ENCODE measurements around the gene RHEBL1. TPM values are rescaled to one million over a fixed set of nuclear protein-coding genes. Genes with fewer than 3 reads are reported as not detected.

The RHEBL1 gene
- total and polyA plus RNA-seq, 3 experiments from 2014 or later, result 8.0 to 10.2 (median 10.1) TPM

DNA sequence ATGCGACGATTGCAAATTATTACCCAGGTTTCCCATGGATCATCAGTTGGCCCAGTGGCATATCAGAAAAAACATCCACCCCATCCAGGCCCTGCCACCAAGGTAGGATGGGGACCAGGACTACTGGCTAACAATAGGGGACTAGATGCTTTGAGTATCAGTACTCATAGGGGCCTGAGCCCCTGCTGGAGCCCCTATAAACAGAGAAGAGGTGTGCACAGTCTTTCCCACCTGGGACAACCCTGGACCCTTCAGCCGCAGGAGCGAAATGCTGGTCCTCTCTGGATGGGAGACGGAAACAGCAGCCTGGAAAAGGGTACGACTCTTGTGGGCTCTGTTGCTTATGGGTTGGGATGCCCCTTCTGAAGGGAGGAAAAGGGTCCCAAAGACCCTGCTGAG is 19.2 kb upstream of the RHEBL1 start:
- Mint-ChIP-seq H3K4me1 (peaks cover 35 to 57% (median 54%) of the 10 kb centered on the region in 3 donors), H3K27ac (no peak overlapping the region), H3K4me3 (peak overlapping the region in 1 of 7 donors; percentile 39), H3K27me3 (peaks cover 49 to 53% of the 10 kb centered on the region in 2 donors), H3K36me3 (no peaks in the 10 kb centered on the region), H3K9me3 (no peaks in the 10 kb centered on the region)
- Histone ChIP-seq H3K27me3 (ENCODE audit: insufficient read depth, low read length, poor library complexity, severe bottlenecking) (peaks cover 51% of the 10 kb centered on the region), H3K4me1 (ENCODE audit: insufficient read depth, low read length) (peaks cover 51% of the 10 kb centered on the region), H3K27ac (ENCODE audit: low read depth, low read length) (no peak overlapping the region), H3K4me3 (ENCODE audit: low read length) (no peak overlapping the region), H3K9me3 (ENCODE audit: low read length) (no peaks in the 10 kb centered on the region), H3K36me3 (ENCODE audit: insufficient read depth, low read length) (no peaks in the 10 kb centered on the region)
- DNase-seq, result no peak
- CTCF ChIA-PET, result interaction anchor here (0.8 to 7.7 kb wide), 37 partner anchors 8 to 274 kb away, joined by 3 to 111 read pairs (median 7); partner anchors contain the start of genes DDN, KMT2D, LMBR1L and PRKAG1
- POLR2A ChIA-PET, result interaction anchor here (0.6 to 2.2 kb wide), 5 partner anchors 19 to 99 kb away, joined by 3 to 18 read pairs (median 4); partner anchors contain the start of genes RHEBL1 and TUBA1B

- ChIA-PET CTCF (interaction anchor here (0.7 to 7.7 kb wide), 41 partner anchors 8 to 274 kb away, joined by 3 to 111 read pairs (median 5); partner anchors contain the start of genes DDN, KMT2D, LMBR1L and PRKAG1), POLR2A (interaction anchor here (0.5 to 2.2 kb wide), 8 partner anchors 14 to 147 kb away, joined by 3 to 18 read pairs (median 5); partner anchors contain the start of genes RHEBL1 and TUBA1B)
- Histone ChIP-seq H3K36me3 (ENCODE audit: insufficient read depth, low read length) (no peaks in the 10 kb centered on the region), H3K4me3 (ENCODE audit: low read length) (no peak overlapping the region), H3K27me3 (ENCODE audit: insufficient read depth, low read length, poor library complexity, severe bottlenecking) (peaks cover 45% of the 10 kb centered on the region), H3K27ac (ENCODE audit: low read depth, low read length) (no peak overlapping the region), H3K9me3 (ENCODE audit: low read length) (no peaks in the 10 kb centered on the region), H3K4me1 (ENCODE audit: insufficient read depth, low read length) (peaks cover 46% of the 10 kb centered on the region)
- H3K27me3 Mint-ChIP-seq, result peaks cover 43 to 47% of the 10 kb centered on the region in 2 donors
- H3K36me3 Mint-ChIP-seq, result no peaks in the 10 kb centered on the region
- H3K27ac Mint-ChIP-seq, result peak overlapping the region in 2 of 8 donors; percentile 19 to 43
- DNase-seq, result peak; percentile 55 to 79 (median 66)
- H3K4me3 Mint-ChIP-seq, result peak overlapping the region in 5 of 7 donors; percentile 31 to 47 (median 44)
- no peaks in the 10 kb centered on the region for H3K9me3 Mint-ChIP-seq
- peaks cover 29 to 51% (median 49%) of the 10 kb centered on the region in 3 donors for H3K4me1 Mint-ChIP-seq
These were observed 18.6 kb upstream of the RHEBL1 start for GRCh38 chr12:49088150-49088931.

DNA sequence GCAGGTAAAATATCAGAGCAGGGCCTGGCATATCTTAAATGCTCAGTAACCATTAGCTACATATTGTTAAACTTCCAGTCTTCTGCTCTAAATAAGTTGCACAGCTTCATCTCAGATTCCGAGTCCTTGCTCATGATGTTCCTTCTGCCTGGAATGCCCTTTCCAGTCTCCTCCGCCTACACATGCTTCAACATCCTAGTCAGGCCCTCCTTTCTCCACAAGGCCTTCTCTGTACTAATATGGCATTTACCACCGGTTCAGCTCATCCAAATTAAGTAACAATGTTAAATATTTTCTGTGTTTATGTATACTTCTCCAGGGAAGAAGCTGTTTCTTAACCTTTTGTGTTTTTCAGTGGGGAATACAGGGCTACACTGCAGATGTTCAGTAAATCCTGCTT is 16.3 kb upstream of the RHEBL1 start:
- Mint-ChIP-seq H3K27me3 (peaks cover 30 to 33% of the 10 kb centered on the region in 2 donors), H3K9me3 (no peaks in the 10 kb centered on the region), H3K4me3 (no peak overlapping the region), H3K27ac (no peak overlapping the region), H3K36me3 (no peaks in the 10 kb centered on the region), H3K4me1 (peaks cover 20 to 35% (median 33%) of the 10 kb centered on the region in 3 donors)
- Histone ChIP-seq H3K27me3 (ENCODE audit: insufficient read depth, low read length, poor library complexity, severe bottlenecking) (peaks cover 25% of the 10 kb centered on the region), H3K27ac (ENCODE audit: low read depth, low read length) (no peak overlapping the region), H3K4me1 (ENCODE audit: insufficient read depth, low read length) (peaks cover 35% of the 10 kb centered on the region), H3K4me3 (ENCODE audit: low read length) (no peak overlapping the region), H3K9me3 (ENCODE audit: low read length) (no peaks in the 10 kb centered on the region), H3K36me3 (ENCODE audit: insufficient read depth, low read length) (no peaks in the 10 kb centered on the region)
- ChIA-PET POLR2A (interaction anchor here (1.0 kb wide), 1 partner anchor 45 kb away, joined by 4 read pairs; the partner anchor contains the start of gene TUBA1B), CTCF (interaction anchor here (1.0 to 7.7 kb wide), 7 partner anchors 13 to 150 kb away, joined by 3 to 111 read pairs (median 47); partner anchors contain the start of genes LMBR1L and TUBA1B)
- no peak for DNase-seq

GRCh38 chr12:49084438-49084837 is 14.7 kb upstream of the RHEBL1 start:
- POLR2A ChIA-PET, result interaction anchor here (0.9 kb wide), 2 partner anchors 14 to 103 kb away, joined by 3 to 4 read pairs; no protein-coding TSS in a partner anchor
- Mint-ChIP-seq H3K27ac (no peak overlapping the region), H3K4me3 (no peak overlapping the region), H3K4me1 (peaks cover 10 to 26% (median 18%) of the 10 kb centered on the region in 3 donors), H3K36me3 (no peaks in the 10 kb centered on the region), H3K9me3 (no peaks in the 10 kb centered on the region), H3K27me3 (peaks cover 17 to 20% of the 10 kb centered on the region in 2 donors)
- Histone ChIP-seq H3K27ac (ENCODE audit: low read depth, low read length) (no peak overlapping the region), H3K4me1 (ENCODE audit: insufficient read depth, low read length) (peaks cover 19% of the 10 kb centered on the region), H3K27me3 (ENCODE audit: insufficient read depth, low read length, poor library complexity, severe bottlenecking) (peaks cover 11% of the 10 kb centered on the region), H3K4me3 (ENCODE audit: low read length) (no peak overlapping the region), H3K9me3 (ENCODE audit: low read length) (no peaks in the 10 kb centered on the region), H3K36me3 (ENCODE audit: insufficient read depth, low read length) (no peaks in the 10 kb centered on the region)
- CTCF ChIA-PET, result interaction anchor here (0.8 to 7.7 kb wide), 10 partner anchors 10 to 160 kb away, joined by 3 to 111 read pairs (median 5); partner anchors contain the start of genes DHH, LMBR1L and RHEBL1
- DNase-seq, result no peak

DNA sequence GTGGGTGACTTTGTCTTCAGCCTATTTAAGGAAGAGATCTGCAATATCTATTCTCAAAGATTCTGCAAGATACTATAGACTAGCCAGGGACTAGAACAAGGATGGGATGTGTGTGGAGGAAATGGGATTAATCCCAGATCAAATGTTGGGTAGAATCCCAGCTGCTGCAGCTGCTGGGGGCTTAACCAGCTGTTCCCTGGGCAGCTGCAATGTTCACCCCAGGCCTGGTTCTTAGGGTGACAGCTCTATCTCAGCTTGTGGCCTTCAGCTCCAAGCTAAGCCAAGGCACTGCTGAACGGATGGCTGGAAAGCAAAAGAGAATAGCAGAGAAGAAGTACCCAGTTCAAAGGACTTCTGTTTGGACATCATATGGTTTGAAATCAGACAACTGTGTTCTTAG is 10.0 kb upstream of the RHEBL1 start:
- peak overlapping the region in 2 of 8 donors; percentile 19 to 63 for H3K27ac Mint-ChIP-seq
- POLR2A ChIA-PET, result no interaction called here

DNA sequence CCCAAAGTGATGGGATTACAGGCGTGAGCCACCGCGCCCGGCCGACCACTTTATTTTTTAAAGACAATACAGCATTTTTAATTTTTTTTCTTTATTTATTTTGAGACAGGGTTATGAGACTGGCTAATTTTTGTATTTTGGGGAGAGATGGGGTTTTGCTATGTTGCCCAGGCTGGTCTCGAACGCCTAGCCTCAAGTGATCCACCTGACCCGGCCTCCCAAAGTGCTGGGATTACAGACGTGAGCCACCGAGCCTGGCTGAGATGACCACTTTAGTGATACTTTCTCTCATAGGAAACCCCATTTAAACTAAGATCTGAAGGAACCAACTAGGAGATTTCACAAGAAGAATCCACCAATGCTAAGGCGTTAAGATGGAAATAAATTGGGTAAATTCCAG is 1.2 kb upstream of the RHEBL1 start:
- Mint-ChIP-seq H3K27me3 (no peaks in the 10 kb centered on the region), H3K9me3 (no peaks in the 10 kb centered on the region), H3K4me1 (peaks cover 18 to 21% (median 21%) of the 10 kb centered on the region in 3 donors), H3K4me3 (peak overlapping the region in 2 of 7 donors; percentile 39 to 69), H3K36me3 (peaks cover 0 to 4% (median 0%) of the 10 kb centered on the region in 3 donors), H3K27ac (peak overlapping the region in 2 of 8 donors; percentile 22 to 91)
- POLR2A ChIA-PET, result interaction anchor here (1.6 kb wide), 1 partner anchor 60 kb away, joined by 13 read pairs; the partner anchor contains the start of gene TUBA1B
- H3K4me1 ChIP-seq (ENCODE audit: insufficient read depth, low read length), result peaks cover 16% of the 10 kb centered on the region
- no peak for DNase-seq
- no peaks in the 10 kb centered on the region for H3K9me3 ChIP-seq (ENCODE audit: low read length)
- no peaks in the 10 kb centered on the region for H3K27me3 ChIP-seq (ENCODE audit: insufficient read depth, low read length, poor library complexity, severe bottlenecking)
- no peak overlapping the region for H3K27ac ChIP-seq (ENCODE audit: low read depth, low read length)
- H3K4me3 ChIP-seq (ENCODE audit: low read length), result no peak overlapping the region
- no peaks in the 10 kb centered on the region for H3K36me3 ChIP-seq (ENCODE audit: insufficient read depth, low read length)
- CTCF ChIA-PET, result interaction anchor here (2.0 kb wide), 1 partner anchor 17 kb away, joined by 22 read pairs; no protein-coding TSS in a partner anchor

More for the DNA sequence above, 10.0 kb upstream of the RHEBL1 start:
- H3K4me1 Mint-ChIP-seq, result no peaks in the 10 kb centered on the region
- H3K36me3 ChIP-seq (ENCODE audit: insufficient read depth, low read length), result no peaks in the 10 kb centered on the region
- peaks cover 5 to 6% of the 10 kb centered on the region in 2 donors for H3K27me3 Mint-ChIP-seq
- H3K27me3 ChIP-seq (ENCODE audit: insufficient read depth, low read length, poor library complexity, severe bottlenecking), result no peaks in the 10 kb centered on the region
- CTCF ChIA-PET, result interaction anchor here (0.6 to 2.4 kb wide), 8 partner anchors 8 to 146 kb away, joined by 3 to 10 read pairs (median 3); partner anchors contain the start of gene RHEBL1
- H3K27ac ChIP-seq (ENCODE audit: low read depth, low read length), result no peak overlapping the region
- H3K4me1 ChIP-seq (ENCODE audit: insufficient read depth, low read length), result no peaks in the 10 kb centered on the region
- no peak overlapping the region for H3K4me3 Mint-ChIP-seq
- DNase-seq, result no peak
- H3K4me3 ChIP-seq (ENCODE audit: low read length), result no peak overlapping the region
- H3K9me3 ChIP-seq (ENCODE audit: low read length), result no peaks in the 10 kb centered on the region
- H3K9me3 Mint-ChIP-seq, result no peaks in the 10 kb centered on the region
- H3K36me3 Mint-ChIP-seq, result no peaks in the 10 kb centered on the region

- H3K4me3 ChIP-seq (ENCODE audit: low read length), result peak overlapping the region; percentile 93
- no peaks in the 10 kb centered on the region for H3K9me3 Mint-ChIP-seq
- no peaks in the 10 kb centered on the region for H3K36me3 ChIP-seq (ENCODE audit: insufficient read depth, low read length)
- peaks cover 19 to 23% (median 22%) of the 10 kb centered on the region in 3 donors for H3K4me1 Mint-ChIP-seq
- H3K36me3 Mint-ChIP-seq, result peaks cover 0 to 9% (median 0%) of the 10 kb centered on the region in 3 donors
- POLR2A ChIA-PET, result interaction anchor here (1.1 to 1.6 kb wide), 6 partner anchors 9 to 217 kb away, joined by 3 to 13 read pairs (median 4); partner anchors contain the start of genes DDX23, KMT2D, TUBA1A and TUBA1B
- peak overlapping the region; percentile 87 to 98 (median 94) for H3K4me3 Mint-ChIP-seq
- CTCF ChIA-PET, result interaction anchor here (0.8 to 7.7 kb wide), 15 partner anchors 8 to 166 kb away, joined by 3 to 111 read pairs (median 4); partner anchors contain the start of genes KMT2D, TUBA1A and TUBA1B
- peak overlapping the region; percentile 72 to 99 (median 91) for H3K27ac Mint-ChIP-seq
- no peak for DNase-seq
- H3K9me3 ChIP-seq (ENCODE audit: low read length), result no peaks in the 10 kb centered on the region
- no peaks in the 10 kb centered on the region for H3K27me3 ChIP-seq (ENCODE audit: insufficient read depth, low read length, poor library complexity, severe bottlenecking)
- peak overlapping the region; percentile 83 for H3K27ac ChIP-seq (ENCODE audit: low read depth, low read length)
- peaks cover 16% of the 10 kb centered on the region for H3K4me1 ChIP-seq (ENCODE audit: insufficient read depth, low read length)
- H3K27me3 Mint-ChIP-seq, result no peaks in the 10 kb centered on the region
These were observed 786 bp downstream of the RHEBL1 start for GRCh38 chr12:49068879-49069506.
